HepG2 (cell line): ENCODE data around the gene RNF17. TPM values are rescaled to one million over a fixed set of nuclear protein-coding genes. Genes with fewer than 3 reads are reported as not detected.

Source experiments
- ATAC-seq: fragments of 200-7000 bp; cut with Tn5 transposase; 3 replicates; pipeline ENCODE4 v1.9.1; 2020; ENCODE audit warnings: mild to moderate bottlenecking, moderate library complexity
- BruUV-seq: library from RNA; stranded (reverse); fragments of 400-500 nt; replicated peaks from 2 replicates; lab custom pipeline; 2021; lab: Mats Ljungman, UMichigan
- CTCF ChIA-PET: fragments of 300-600 bp; formaldehyde crosslinking; extraction: SDS; loops from one replicate; lab custom pipeline; 2021; ENCODE audit warnings: low total read pairs, inconsistent platforms, low intra/inter-chr PET ratio; lab: Yijun Ruan, JAX
- POLR2A ChIA-PET: fragments of 350-600 bp; sonication (Branson Sonifier 250); formaldehyde crosslinking; loops from one replicate; lab custom pipeline; 2020; ENCODE audit warnings: antibody characterized with exemption, inconsistent platforms; lab: Yijun Ruan, JAX
- DNase-seq: peaks from one replicate; pipeline ENCODE4 v3.0.0-alpha.2; 2015; ENCODE audit warnings: low spot score
- FAIRE-seq: peaks from 3 replicates; lab custom pipeline; 2011; peaks lifted over from hg19 to GRCh38; lab: Jason Lieb, UNC
- H2AFZ ChIP-seq: one replicate; pipeline ENCODE4 v1.6.1; 2011; ENCODE audit warnings: low read length, inconsistent platforms
- H3K27ac ChIP-seq: fragments of 300-600 bp; 3 replicates; pipeline ENCODE4 v1.8.0; 2011; ENCODE audit warnings: mixed run types, mild to moderate bottlenecking, mixed read lengths, low read length, inconsistent platforms; ENCODE audit not compliant: insufficient read depth; ENCODE audit errors: extremely low read length
- H3K27me3 ChIP-seq, 2 experiments: fragments of 200-600 bp in 1 of 2; 2 replicates in 1 of 2; 3 replicates in 1 of 2; pipeline versions ENCODE4 v1.6.0 to v1.8.0; 2011; ENCODE audit warnings: low read length in 2 of 2, mild to moderate bottlenecking in 2 of 2, moderate library complexity in 2 of 2, inconsistent platforms in 1 of 2; ENCODE audit not compliant: insufficient read depth in 2 of 2, control insufficient read depth in 1 of 2
- H3K36me3 ChIP-seq, 2 experiments: fragments of 200-600 bp in 1 of 2; replicated peaks in 1 of 2; 2 replicates in 1 of 2; 3 replicates in 1 of 2; pipeline versions ENCODE4 v1.5.1 to v1.8.0; 2011; ENCODE audit warnings: low read length in 2 of 2, inconsistent platforms in 1 of 2; ENCODE audit not compliant: insufficient read depth in 2 of 2, control insufficient read depth in 1 of 2
- H3K4me1 ChIP-seq: 2 replicates; pipeline ENCODE4 v1.5.1; 2012; ENCODE audit warnings: low read length, inconsistent platforms; ENCODE audit not compliant: insufficient read depth
- H3K4me2 ChIP-seq: 2 replicates; pipeline ENCODE4 v1.6.0; 2011; ENCODE audit warnings: low read depth, low read length, inconsistent platforms
- H3K4me3 ChIP-seq, 3 experiments: fragments of 200-600 bp in 1 of 3; sonication (generic), shearing (Covaris generic) in 1 of 3; replicated peaks in 1 of 3; 2 replicates each; pipeline ENCODE4 v1.5.1; 2011 to 2016; ENCODE audit warnings: low read length in 3 of 3, inconsistent platforms in 2 of 3, low read depth in 2 of 3, mild to moderate bottlenecking in 2 of 3, control low read depth in 1 of 3, mixed read lengths in 1 of 3; ENCODE audit not compliant: insufficient read depth in 1 of 3
- H3K79me2 ChIP-seq: one replicate; pipeline ENCODE4 v1.6.1; 2011; ENCODE audit warnings: low read length, inconsistent platforms; ENCODE audit not compliant: insufficient read depth
- H3K9ac ChIP-seq: 2 replicates; pipeline ENCODE4 v1.6.0; 2011; ENCODE audit warnings: mild to moderate bottlenecking, low read depth, low read length, inconsistent platforms; ENCODE audit not compliant: insufficient read depth
- H3K9me3 ChIP-seq: 2 replicates; pipeline ENCODE4 v1.5.1; 2012; ENCODE audit warnings: mild to moderate bottlenecking, low read length
- H4K20me1 ChIP-seq: 2 replicates; pipeline ENCODE4 v1.6.0; 2011; ENCODE audit warnings: inconsistent platforms, mild to moderate bottlenecking, low read length, moderate library complexity; ENCODE audit not compliant: insufficient read depth
- HIVEP1 ChIP-seq: sonication (generic); formaldehyde crosslinking; IDR thresholded peaks from 2 replicates; pipeline ENCODE4 v1.4.0; 2020; ENCODE audit warnings: mild to moderate bottlenecking, missing genetic modification reagents
- SKI ChIP-seq: fragments of 450-650 bp; IDR thresholded peaks from one replicate; pipeline ENCODE4 v1.6.1; 2018; ENCODE audit warnings: mild to moderate bottlenecking; ENCODE audit not compliant: partially characterized antibody
- SPEN ChIP-seq: sonication (generic); formaldehyde crosslinking; IDR thresholded peaks from 2 replicates; pipeline ENCODE4 v1.5.1; 2020; ENCODE audit warnings: low read depth, mild to moderate bottlenecking, missing genetic modification reagents
- TAF15 ChIP-seq: fragments of 200-400 bp; formaldehyde crosslinking; IDR thresholded peaks from one replicate; pipeline ENCODE4 v1.6.1; 2018; ENCODE audit warnings: mild to moderate bottlenecking, low read depth, low read length; ENCODE audit not compliant: poor library complexity, severe bottlenecking
- THYN1 ChIP-seq: sonication (generic); formaldehyde crosslinking; IDR thresholded peaks from 2 replicates; pipeline ENCODE4 v1.8.1; 2023; ENCODE audit warnings: low read depth, mild to moderate bottlenecking, moderate library complexity, missing genetic modification reagents, borderline replicate concordance
- ZNF850 ChIP-seq: sonication (generic); formaldehyde crosslinking; conservative IDR thresholded peaks from 2 replicates; pipeline ENCODE4 v1.9.0; 2021; ENCODE audit warnings: mild to moderate bottlenecking, missing genetic modification reagents
- ZNF883 ChIP-seq: sonication (generic); formaldehyde crosslinking; IDR thresholded peaks from 2 replicates; pipeline ENCODE4 v1.5.1; 2020; ENCODE audit warnings: mild to moderate bottlenecking, missing genetic modification reagents; ENCODE audit errors: not compliant biosample characterization
- WGBS: methylation state at CpG from one replicate; pipeline ENCODE4 v1.1.6; 2017; ENCODE audit warnings: low lambda C conversion rate; 5-methylcytosine and 5-hydroxymethylcytosine counted together
- in situ Hi-C: cut with HindIII; loops from 2 replicates; pipeline ENCODE4 v1.10.0; 2017; ENCODE audit warnings: low pct_unique_long_range_greater_than_20kb; ENCODE audit not compliant: extremely low pct_ligation_motif_present
- intact Hi-C: fragments of 100-400 bp; cut with micrococcal nuclease; formaldehyde crosslinking; loops from one replicate; pipeline ENCODE4 v1.10.0; 2022; ENCODE audit not compliant: unreplicated experiment
- polyA plus RNA-seq, 8 experiments: library from polyadenylated mRNA; depleted of rRNA in 3 of 8; stranded (reverse) in 7 of 8; unstranded in 1 of 8; fragments of >200 nt; fragmentation: Illumina TruSeq in 4 of 8; extraction: Trizol in 4 of 8; gene quantifications; 2 replicates each; pipeline versions ENCODE4 v1.2.1 to v1.2.3, GENCODE V29; 2011 to 2016; ENCODE audit warnings: low read depth in 4 of 8, missing spikeins in 1 of 8, mixed read lengths in 1 of 8; ENCODE audit not compliant: insufficient read depth in 1 of 8
- total RNA-seq, 5 experiments: library from RNA; depleted of rRNA; stranded (reverse); fragments of >200 nt; fragmentation: Illumina TruSeq; extraction: Trizol; gene quantifications; 2 replicates each; pipeline ENCODE4 v1.2.3, GENCODE V29; 2016; ENCODE audit warnings: low read depth in 1 of 5
- TF ChIP-seq, protein P1 (sequence below): sonication (generic); formaldehyde crosslinking; IDR thresholded peaks from 2 replicates; pipeline ENCODE4 v1.8.0; 2022; ENCODE audit warnings: missing genetic modification reagents, low read depth, mild to moderate bottlenecking, borderline replicate concordance

Gene RNF17
- total and polyA plus RNA-seq, 2 of the 13 experiments (the other 11 are each of a cell fraction or from before 2014, with no cell fraction given), result not detected

DNA sequence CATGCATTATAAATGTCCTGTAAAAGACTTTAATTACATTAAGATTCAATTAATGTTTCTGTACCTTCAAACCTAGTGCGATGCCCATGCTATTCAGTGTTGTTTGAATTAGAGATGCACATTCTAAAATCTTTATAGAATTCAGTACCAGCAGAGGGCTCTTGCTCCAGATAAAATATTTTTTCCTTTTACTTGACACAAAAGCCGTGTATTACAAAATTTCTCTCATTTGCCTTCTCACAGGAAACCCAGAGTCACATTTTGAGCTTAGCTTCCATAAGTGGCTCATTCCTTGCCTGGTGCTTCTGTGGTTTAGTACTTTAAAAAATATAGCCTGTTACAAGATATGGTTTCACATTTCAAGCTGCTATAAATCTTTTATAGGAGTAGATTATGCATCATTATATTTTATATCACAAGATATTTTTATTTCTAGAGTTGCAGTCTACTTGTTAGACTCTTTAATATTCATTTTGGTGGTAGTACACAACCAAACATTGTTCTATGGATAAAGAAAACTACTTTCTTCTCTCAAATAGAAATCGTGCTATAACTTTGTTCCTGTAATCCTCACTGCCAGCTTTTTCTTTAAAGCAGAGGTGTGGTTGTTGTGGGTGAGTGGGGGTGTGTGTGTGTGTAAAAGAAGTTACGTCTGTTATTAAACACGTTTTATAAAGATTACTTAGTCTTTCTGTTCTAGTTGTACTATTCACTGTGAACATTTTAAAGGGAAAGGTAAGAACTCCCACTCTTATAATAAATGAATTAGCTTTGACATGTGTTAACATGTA, 101.4 kb downstream of the RNF17 start:
- Histone ChIP-seq H3K4me2 (no peak overlapping the region), H3K4me1 (peaks cover 6% of the 10 kb centered on the region; the same call in 1 of the 2 replicates), H3K9ac (no peak overlapping the region), H3K79me2 (no peaks in the 10 kb centered on the region), H3K27me3 (peaks cover 0 to 2% of the 10 kb centered on the region in 2 experiments; a peak in 2 of 5 replicates), H3K9me3 (no peaks in the 10 kb centered on the region), H3K36me3 (no peaks in the 10 kb centered on the region), H2AFZ (no peak overlapping the region), H4K20me1 (no peaks in the 10 kb centered on the region), H3K4me3 (no peak overlapping the region), H3K27ac (no peak overlapping the region)
- TF ChIP-seq, protein P1, sequence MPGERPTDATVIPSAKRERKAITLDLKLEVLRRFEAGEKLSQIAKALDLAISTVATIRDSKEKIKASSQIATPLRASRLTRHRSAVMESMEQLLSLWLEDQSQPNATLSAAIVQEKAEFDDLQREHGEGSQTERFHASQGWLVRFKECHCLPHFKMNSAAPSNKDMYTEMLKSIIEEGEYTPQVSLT (CRISPR knock-in tag), result no peak
- TF ChIP-seq ZNF850 (CRISPR knock-in tag) (no peak), SPEN (no peak), SKI (no peak), TAF15 (no peak), ZNF883 (CRISPR knock-in tag) (no peak), HIVEP1 (no peak), THYN1 (CRISPR knock-in tag) (no peak)
- intact Hi-C loops (no loop called here), in situ Hi-C loops (no loop called here)
- ATAC-seq, result no peak
- no peak for DNase-seq
- WGBS, result 6% methylated on average over 5 of the region's 5 CpGs
- ChIA-PET POLR2A (no interaction called here), CTCF (no interaction called here)
- no TSS peak for BruUV-seq
- no peak for FAIRE-seq
